ENCODE results near the gene ZNF705A. TPM values are rescaled to one million over a fixed set of nuclear protein-coding genes. Genes with fewer than 3 reads are reported as not detected.
"Not testable (repeated sequence)": the region's sequence is repeated elsewhere in the genome, so short reads cannot be mapped to it uniquely, and the experiment has no call there.

The ZNF705A gene
- total and polyA plus RNA-seq, 7 experiments from 2014 or later = 0.12 TPM; not detected in 6

DNA sequence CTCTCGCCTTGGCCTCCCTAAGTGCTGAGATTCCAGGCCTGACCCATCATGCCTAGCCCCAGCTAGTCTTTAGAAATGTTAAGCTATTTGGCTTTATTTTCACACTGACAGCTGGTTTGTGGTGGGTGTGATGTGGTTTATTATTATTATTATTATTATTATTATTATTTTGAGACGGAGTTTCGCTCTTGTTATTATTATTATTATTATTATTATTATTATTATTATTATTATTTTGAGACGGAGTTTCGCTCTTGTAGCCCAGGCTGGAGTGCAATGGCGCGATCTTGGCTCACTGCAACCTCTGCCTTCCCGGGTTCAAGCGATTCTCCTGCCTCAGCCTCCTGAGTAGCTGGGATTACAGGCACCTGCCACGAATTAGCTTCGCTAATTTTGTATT lies 71.8 kb downstream of the ZNF705A start:
- POLR2A ChIA-PET; ATAC-seq; H3K9me3 Mint-ChIP-seq; H3K27ac Mint-ChIP-seq; H3K27me3 ChIP-seq (ENCODE audit: control insufficient read depth in 2 of 2, insufficient read depth in 2 of 2, low read length in 2 of 2); H3K9me3 ChIP-seq (ENCODE audit: control insufficient read depth in 2 of 3, low read length in 3 of 3); H3K27ac ChIP-seq (ENCODE audit: low read depth, low read length); H3K4me1 ChIP-seq (ENCODE audit: control insufficient read depth in 2 of 2, insufficient read depth in 2 of 2, low read length in 2 of 2); H3K27me3 Mint-ChIP-seq; H3K4me3 ChIP-seq (ENCODE audit: low read length); DNase-seq; H3K36me3 Mint-ChIP-seq; H3K36me3 ChIP-seq (ENCODE audit: control insufficient read depth in 2 of 3, insufficient read depth in 3 of 3, low read length in 3 of 3); intact Hi-C loops (cut with micrococcal nuclease): not testable (repeated sequence)
- H3K4me3 Mint-ChIP-seq = peak overlapping the region in 2 of 10 donors; percentile 72 to 84
- CTCF ChIA-PET = interaction anchor here (1.1 kb wide), 1 partner anchor 103 kb away, joined by 3 read pairs; no protein-coding TSS in a partner anchor
- H3K4me1 Mint-ChIP-seq = peaks cover 2 to 20% (median 6%) of the 10 kb centered on the region in 7 donors

DNA sequence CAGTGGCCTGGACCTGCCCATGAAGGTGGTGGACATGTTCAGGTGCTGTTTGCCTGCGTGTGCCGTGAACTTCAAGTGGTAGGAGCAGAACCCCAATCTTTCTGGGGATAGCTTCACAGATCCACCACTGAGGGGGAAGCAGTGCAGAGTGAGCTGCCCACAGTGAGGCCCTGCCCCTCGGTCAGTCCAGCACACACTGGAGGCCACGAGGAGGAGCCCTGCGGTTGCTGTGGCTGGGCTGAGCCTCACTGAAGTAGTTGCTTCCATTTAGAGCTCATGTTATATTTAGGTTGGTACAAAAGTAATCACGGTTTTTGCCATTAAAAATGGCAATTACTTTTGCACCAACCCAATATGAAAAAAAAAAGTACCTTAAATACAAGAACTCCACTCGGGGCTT lies 72.7 kb downstream of the ZNF705A start:
- CTCF ChIA-PET = interaction anchor here (1.5 kb wide), 1 partner anchor 121 kb away, joined by 4 read pairs; no protein-coding TSS in a partner anchor
- H3K4me3 ChIP-seq (ENCODE audit: low read length); H3K27me3 Mint-ChIP-seq; H3K4me3 Mint-ChIP-seq; intact Hi-C loops (cut with micrococcal nuclease); H3K36me3 ChIP-seq (ENCODE audit: control insufficient read depth in 2 of 3, insufficient read depth in 3 of 3, low read length in 3 of 3); H3K4me1 ChIP-seq (ENCODE audit: control insufficient read depth in 2 of 2, insufficient read depth in 2 of 2, low read length in 2 of 2); H3K36me3 Mint-ChIP-seq; H3K9me3 Mint-ChIP-seq; POLR2A ChIA-PET; H3K9me3 ChIP-seq (ENCODE audit: control insufficient read depth in 2 of 3, low read length in 3 of 3); ATAC-seq; H3K27ac Mint-ChIP-seq; H3K27me3 ChIP-seq (ENCODE audit: control insufficient read depth in 2 of 2, insufficient read depth in 2 of 2, low read length in 2 of 2); H3K27ac ChIP-seq (ENCODE audit: low read depth, low read length); DNase-seq: not testable (repeated sequence)
- H3K4me1 Mint-ChIP-seq = peaks cover 2 to 20% (median 6%) of the 10 kb centered on the region in 7 donors

Other genes with a start within 250 kb of the ZNF705A start
- gene SLC2A3, start 220.8 kb upstream of the ZNF705A start, total RNA-seq = 100 to 1,000 TPM; 110 to 830 (median 488) TPM
- gene SLC2A3, start 220.8 kb upstream of the ZNF705A start, polyA plus RNA-seq = 100 to 1,000 TPM in 1 of 2 donors, 10 to 100 TPM in 1; 61.9 to 126 TPM
- 10 to 100 TPM; 19.8 to 30.2 (median 28.9) TPM for gene FOXJ2, start 124.3 kb upstream of the ZNF705A start, total RNA-seq
- 10 to 100 TPM; 11.2 to 15.5 TPM for gene FOXJ2, start 124.3 kb upstream of the ZNF705A start, polyA plus RNA-seq
- gene C3AR1, start 90.7 kb upstream of the ZNF705A start, total RNA-seq = 10 to 100 TPM in 1 of 5 experiments, 1 to 10 TPM in 3, under 1 TPM in 1; 0.66 to 12.7 (median 3.0) TPM
- under 1 TPM; 0.54 to 0.62 TPM for gene C3AR1, start 90.7 kb upstream of the ZNF705A start, polyA plus RNA-seq
- 10 to 100 TPM; 41.8 to 92.0 (median 56.7) TPM for gene NECAP1, start 74.7 kb upstream of the ZNF705A start, total RNA-seq
- gene NECAP1, start 74.7 kb upstream of the ZNF705A start, polyA plus RNA-seq = 10 to 100 TPM; 22.5 to 23.9 TPM
- 10 to 100 TPM in 1 of 5 experiments, 1 to 10 TPM in 2, under 1 TPM in 2; 0.30 to 25.8 (median 1.3) TPM for gene CLEC4A, start 33.4 kb upstream of the ZNF705A start, total RNA-seq
- 1 to 10 TPM in 1 of 2 donors, under 1 TPM in 1; 0.59 to 2.1 TPM for gene CLEC4A, start 33.4 kb upstream of the ZNF705A start, polyA plus RNA-seq
- under 1 TPM in 3 of 5 experiments, not detected in 2; 0.15 to 0.59 (median 0.37) TPM for gene FAM90A1, start 70.6 kb downstream of the ZNF705A start, total RNA-seq
- not detected for gene FAM90A1, start 70.6 kb downstream of the ZNF705A start, polyA plus RNA-seq